K562 (cell line): Measurements from ENCODE around the gene RAB13. TPM values are rescaled to one million over a fixed set of nuclear protein-coding genes. Genes with fewer than 3 reads are reported as not detected.

Experiments
- ATAC-seq: fragments of 200-7000 bp; cut with Tn5 transposase; 3 replicates; pipeline ENCODE4 v1.9.1; 2020; ENCODE audit warnings: moderate library complexity
- BruUV-seq: library from RNA; stranded (reverse); fragments of 400-500 nt; replicated peaks from 2 replicates; lab custom pipeline; 2021; lab: Mats Ljungman, UMichigan
- CTCF ChIA-PET: fragments of 300-600 bp; formaldehyde crosslinking; extraction: SDS; loops from one replicate; lab custom pipeline; 2021; ENCODE audit warnings: low intra/inter-chr PET ratio; lab: Yijun Ruan, JAX
- POLR2A ChIA-PET: fragments of 300-600, 350-650 bp; sonication (Branson Sonifier 250); formaldehyde crosslinking; extraction: SDS; loops from one replicate; lab custom pipeline; 2021; ENCODE audit warnings: antibody characterized with exemption, inconsistent platforms; lab: Yijun Ruan, JAX
- DNase-seq, 4 experiments: peaks; one replicate each; pipeline versions ENCODE4 v3.0.0 to v3.0.0-alpha.2; 2011 to 2018; ENCODE audit warnings: low spot score in 3 of 4, mixed read lengths in 3 of 4; ENCODE audit errors: extremely low read depth in 1 of 4
- FAIRE-seq: peaks from 2 replicates; lab custom pipeline; 2011; peaks lifted over from hg19 to GRCh38; lab: Jason Lieb, UNC
- H2AFZ ChIP-seq: 2 replicates; pipeline ENCODE4 v1.6.0; 2011; ENCODE audit warnings: low read depth, low read length, control low read depth, inconsistent platforms
- H3K27ac ChIP-seq: fragments of 200-600 bp; 3 replicates; pipeline ENCODE4 v1.8.0; 2011; ENCODE audit warnings: low read depth, mild to moderate bottlenecking, control low read depth, inconsistent platforms, low read length, moderate library complexity, mixed read lengths; ENCODE audit errors: extremely low read depth
- H3K27me3 ChIP-seq, 2 experiments: fragments of 300-600 bp in 1 of 2; 2 replicates in 1 of 2; 3 replicates in 1 of 2; pipeline versions ENCODE4 v1.6.0 to v1.8.0; 2011; ENCODE audit warnings: inconsistent platforms in 2 of 2, low read length in 2 of 2, mild to moderate bottlenecking in 1 of 2, mixed read lengths in 1 of 2, moderate library complexity in 1 of 2; ENCODE audit not compliant: control insufficient read depth in 2 of 2, insufficient read depth in 2 of 2
- H3K36me3 ChIP-seq: fragments of 300-600 bp; 3 replicates; pipeline ENCODE4 v1.8.0; 2011; ENCODE audit warnings: mild to moderate bottlenecking, low read length, inconsistent platforms; ENCODE audit not compliant: control insufficient read depth, insufficient read depth
- H3K4me1 ChIP-seq, 2 experiments: fragments of 200-600 bp in 1 of 2; replicated peaks in 1 of 2; 2 replicates in 1 of 2; 3 replicates in 1 of 2; pipeline versions ENCODE4 v1.5.1 to v1.8.0; 2011; ENCODE audit warnings: inconsistent platforms in 2 of 2, low read length in 2 of 2, mild to moderate bottlenecking in 1 of 2, mixed read lengths in 1 of 2, moderate library complexity in 1 of 2; ENCODE audit not compliant: control insufficient read depth in 2 of 2, insufficient read depth in 2 of 2
- H3K4me2 ChIP-seq: 2 replicates; pipeline ENCODE4 v1.6.1; 2011; ENCODE audit warnings: low read length, control low read depth, inconsistent platforms, mixed read lengths; ENCODE audit not compliant: insufficient read depth
- H3K4me3 ChIP-seq: fragments of 200-600 bp; sonication (generic), shearing (Covaris generic); 2 replicates; pipeline ENCODE4 v1.5.1; 2016; ENCODE audit warnings: control low read depth, inconsistent platforms
- H3K79me2 ChIP-seq: fragments of 200-600 bp; 3 replicates; pipeline ENCODE4 v1.8.0; 2011; ENCODE audit warnings: low read length, inconsistent platforms; ENCODE audit not compliant: control insufficient read depth, insufficient read depth
- H3K9ac ChIP-seq, 2 experiments: 2 replicates each; pipeline versions ENCODE4 v1.6.0 to v1.6.1; 2011; ENCODE audit warnings: low read depth in 2 of 2, low read length in 2 of 2, control low read depth in 1 of 2, inconsistent platforms in 1 of 2, mild to moderate bottlenecking in 1 of 2, mixed read lengths in 1 of 2; ENCODE audit not compliant: insufficient read depth in 1 of 2
- H3K9me1 ChIP-seq: one replicate; pipeline ENCODE4 v1.6.0; 2011; ENCODE audit warnings: inconsistent platforms, mild to moderate bottlenecking, low read length, moderate library complexity; ENCODE audit not compliant: control insufficient read depth, insufficient read depth
- H3K9me3 ChIP-seq: replicated peaks from 2 replicates; pipeline ENCODE4 v1.5.1; 2011; ENCODE audit warnings: low read depth, low read length, inconsistent platforms; ENCODE audit not compliant: control insufficient read depth, insufficient read depth
- H4K20me1 ChIP-seq: replicated peaks from 2 replicates; pipeline ENCODE4 v1.6.1; 2011; ENCODE audit warnings: low read length, inconsistent platforms, mixed read lengths; ENCODE audit not compliant: control insufficient read depth, insufficient read depth
- CHD4 ChIP-seq: fragments of 200-600 bp; sonication (generic); IDR thresholded peaks from 3 replicates; pipeline ENCODE4 v1.6.1; 2012; ENCODE audit warnings: low read depth, mild to moderate bottlenecking, mixed read lengths, low read length, inconsistent platforms; ENCODE audit not compliant: insufficient read depth, insufficient replicate concordance, poor library complexity, severe bottlenecking
- ELF1 ChIP-seq: fragments of 200-800 bp; sonication (Bioruptor generic); IDR thresholded peaks from 2 replicates; pipeline ENCODE4 v1.6.1; 2016; ENCODE audit warnings: missing genetic modification characterization, missing compliant biosample characterization
- POLR2AphosphoS2 ChIP-seq: IDR thresholded peaks from 2 replicates; pipeline ENCODE4 v1.6.1; 2012; ENCODE audit warnings: low read length, improper control_type of control experiment
- SRSF3 ChIP-seq: fragments of 200-400 bp; formaldehyde crosslinking; IDR thresholded peaks from 2 replicates; pipeline ENCODE4 v1.6.1; 2016; ENCODE audit warnings: mild to moderate bottlenecking, low read length, moderate library complexity; ENCODE audit not compliant: insufficient read depth
- ZKSCAN1 ChIP-seq: fragments of 150-350 bp; IDR thresholded peaks from 2 replicates; pipeline ENCODE4 v1.6.1; 2016; ENCODE audit warnings: low read depth, low read length
- ZNF133 ChIP-seq: fragments of 250-450 bp; sonication (Bioruptor Pico); IDR thresholded peaks from 2 replicates; pipeline ENCODE4 v1.4.0; 2020; ENCODE audit warnings: mild to moderate bottlenecking
- ZNF239 ChIP-seq: fragments of 250-450 bp; sonication (Bioruptor Pico); IDR thresholded peaks from 2 replicates; pipeline ENCODE4 v1.4.0; 2020; ENCODE audit warnings: mild to moderate bottlenecking
- ZNF354B ChIP-seq: fragments of 250-450 bp; sonication (Bioruptor Pico); IDR thresholded peaks from 2 replicates; pipeline ENCODE4 v1.4.0; 2020
- WGBS: fragments of 100-300 bp; shearing (Covaris generic); methylation state at CpG from one replicate; pipeline ENCODE4 v1.1.6; 2016; ENCODE audit warnings: low coverage, mixed read lengths; ENCODE audit not compliant: insufficient coverage; ENCODE audit errors: missing lambda C conversion rate; 5-methylcytosine and 5-hydroxymethylcytosine counted together
- in situ Hi-C: fragments of 300-500 bp; cut with MboI; formaldehyde crosslinking; loops from 4 replicates; pipeline ENCODE4 v1.15.0; 2018; ENCODE audit warnings: inconsistent platforms, mixed read lengths
- intact Hi-C: fragments of 100-400 bp; cut with micrococcal nuclease; formaldehyde crosslinking; loops from 2 replicates; pipeline ENCODE4 v1.14.2; 2022
- polyA plus RNA-seq, 8 experiments: library from polyadenylated mRNA; depleted of rRNA in 4 of 8; stranded (reverse) in 5 of 8; unstranded in 3 of 8; fragments of >200 nt; fragmentation: Nextera tagmentation in 2 of 8; fragmentation: Illumina TruSeq in 1 of 8; extraction: Ambion mirVana in 2 of 8; extraction: Trizol in 1 of 8; gene quantifications; 2 replicates each; pipeline versions ENCODE4 v1.2.1 to v1.2.3, GENCODE V29; 2011 to 2014; ENCODE audit warnings: inconsistent platforms in 1 of 8, missing spikeins in 1 of 8
- total RNA-seq, 7 experiments: library from RNA; depleted of rRNA in 6 of 7; stranded (reverse); fragments of >200 nt in 6 of 7; fragmentation: Illumina TruSeq in 2 of 7; extraction: Trizol in 2 of 7; gene quantifications; 2 replicates each; pipeline versions ENCODE4 v1.2.1 to v1.2.3, GENCODE V29; 2011 to 2021; ENCODE audit warnings: low replicate concordance in 1 of 7
- TF ChIP-seq, protein P1 (sequence below): fragments of 250-450 bp; sonication (Bioruptor Pico); IDR thresholded peaks from 2 replicates; pipeline ENCODE4 v1.5.0; 2020; ENCODE audit warnings: mild to moderate bottlenecking
- TF ChIP-seq, protein P2 (sequence below), 2 experiments: fragments of 150-350 bp in 1 of 2; IDR thresholded peaks; 2 replicates each; pipeline ENCODE4 v1.6.1; 2012 to 2016; ENCODE audit warnings: low read depth in 2 of 2, low read length in 2 of 2, mild to moderate bottlenecking in 1 of 2, moderate library complexity in 1 of 2
- TF ChIP-seq, protein P3 (sequence below): fragments of 250-450 bp; sonication (Bioruptor Pico); IDR thresholded peaks from 2 replicates; pipeline ENCODE4 v1.4.0; 2020; ENCODE audit warnings: borderline replicate concordance

Gene RAB13
- total and polyA plus RNA-seq, 9 of the 15 experiments (the other 6 are each of a cell fraction or from before 2014, with no cell fraction given), result 22.3 to 100 (median 39.8) TPM

DNA sequence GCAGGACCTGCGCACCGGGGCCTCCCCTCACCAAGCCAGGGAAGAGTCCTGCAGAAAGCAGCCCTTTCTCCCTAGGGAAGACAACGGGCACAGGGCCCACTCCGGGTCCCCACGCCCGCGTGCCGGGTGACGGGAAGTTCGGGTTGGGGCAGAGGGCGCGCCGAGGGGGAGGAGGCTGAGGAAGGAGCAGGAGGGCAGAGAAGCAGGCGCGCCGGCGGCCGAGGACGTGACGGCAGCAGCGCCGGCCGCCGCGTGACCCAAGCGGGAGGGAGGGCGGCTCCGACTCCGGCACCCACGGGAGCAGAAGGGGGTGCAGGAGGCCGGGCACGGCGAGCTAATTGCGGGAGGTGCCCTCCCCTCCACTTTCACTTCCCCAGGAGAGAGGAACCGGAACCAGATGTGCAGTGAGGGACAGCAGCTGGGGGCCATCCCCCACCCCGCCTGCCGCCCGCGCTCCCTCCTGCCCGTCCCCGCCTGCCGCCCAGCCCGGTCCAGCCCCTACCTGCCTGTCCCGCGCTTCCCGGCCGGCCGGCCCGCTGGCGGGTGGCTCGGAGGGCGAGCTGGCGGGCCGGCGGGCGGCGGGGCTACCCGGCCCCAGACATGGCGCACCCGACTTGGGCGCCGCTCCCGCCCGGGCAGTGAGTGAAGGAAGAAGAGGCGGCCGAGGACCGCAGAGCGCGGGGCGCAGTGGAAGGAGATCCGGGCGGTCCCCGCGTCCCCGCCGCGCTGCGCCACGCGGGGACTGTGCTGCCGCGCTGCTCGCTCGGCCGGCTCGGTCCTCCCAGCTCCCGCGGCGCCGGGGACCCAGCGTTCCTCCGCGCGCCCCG lies 40.1 kb downstream of the RAB13 start (continued):
- TF ChIP-seq POLR2AphosphoS2 (0 out of 2 replicates have a peak, but pooled peaks have one; percentile 49), ZNF133 (CRISPR knock-in tag) (no peak), ZNF239 (CRISPR knock-in tag) (no peak)
- TF ChIP-seq, protein P1, sequence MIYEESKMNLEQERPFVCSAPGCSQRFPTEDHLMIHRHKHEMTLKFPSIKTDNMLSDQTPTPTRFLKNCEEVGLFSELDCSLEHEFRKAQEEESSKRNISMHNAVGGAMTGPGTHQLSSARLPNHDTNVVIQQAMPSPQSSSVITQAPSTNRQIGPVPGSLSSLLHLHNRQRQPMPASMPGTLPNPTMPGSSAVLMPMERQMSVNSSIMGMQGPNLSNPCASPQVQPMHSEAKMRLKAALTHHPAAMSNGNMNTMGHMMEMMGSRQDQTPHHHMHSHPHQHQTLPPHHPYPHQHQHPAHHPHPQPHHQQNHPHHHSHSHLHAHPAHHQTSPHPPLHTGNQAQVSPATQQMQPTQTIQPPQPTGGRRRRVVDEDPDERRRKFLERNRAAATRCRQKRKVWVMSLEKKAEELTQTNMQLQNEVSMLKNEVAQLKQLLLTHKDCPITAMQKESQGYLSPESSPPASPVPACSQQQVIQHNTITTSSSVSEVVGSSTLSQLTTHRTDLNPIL (CRISPR knock-in tag), result no peak

DNA sequence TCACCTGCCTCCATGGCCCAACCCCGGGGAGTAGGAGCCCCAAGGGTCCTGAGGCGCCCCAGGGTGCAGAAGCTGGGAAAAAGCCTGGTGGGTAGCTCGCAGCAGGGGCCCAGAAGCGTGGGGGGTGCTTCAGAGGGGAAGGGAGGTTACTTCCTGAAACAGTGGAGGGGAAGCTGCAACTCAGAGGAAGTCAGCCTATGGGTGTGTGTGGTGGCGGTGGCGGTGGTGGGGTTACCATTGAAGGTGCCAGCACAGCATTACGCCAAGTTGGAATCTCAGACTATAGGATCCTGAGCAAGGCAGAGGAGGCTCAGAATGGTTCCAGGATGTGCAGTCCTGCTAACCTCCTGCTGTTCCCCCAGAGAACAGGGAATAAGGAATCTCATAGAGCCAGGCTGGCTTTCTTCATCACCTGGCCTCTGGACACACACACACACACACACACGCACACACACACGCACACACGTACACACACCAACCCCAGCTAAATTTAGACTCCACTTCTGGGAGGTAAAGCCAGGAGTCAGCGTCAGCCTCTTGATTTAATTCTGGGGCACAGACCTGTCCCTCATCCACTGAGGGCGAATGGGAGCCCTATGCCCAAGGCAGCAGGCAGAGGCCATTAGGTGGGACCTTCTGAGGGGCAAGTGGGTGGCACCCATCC lies 40.9 kb downstream of the RAB13 start:
- DNase-seq (peak; percentile 50 to 77 (median 66)), FAIRE-seq (peak; percentile 90), ATAC-seq (peak; percentile 68)
- no TSS peak for BruUV-seq
- in situ Hi-C loops, result no loop called here
- Histone ChIP-seq H3K9ac (peak overlapping the region; percentile 88 to 99), H3K9me3 (no peaks in the 10 kb centered on the region), H3K79me2 (peaks cover 29% of the 10 kb centered on the region), H3K4me1 (peaks cover 12 to 32% of the 10 kb centered on the region in 2 experiments; a peak in 4 of 5 replicates), H3K4me3 (peak overlapping the region; percentile 99), H4K20me1 (no peaks in the 10 kb centered on the region), H3K9me1 (no peaks in the 10 kb centered on the region), H3K27ac (peak overlapping the region; percentile 85), H3K4me2 (peak overlapping the region; percentile 98), H2AFZ (peak overlapping the region; percentile 61; the same call in 1 of the 2 replicates), H3K27me3 (no peaks in the 10 kb centered on the region), H3K36me3 (peaks cover 69% of the 10 kb centered on the region)
- CTCF ChIA-PET, result interaction anchor here (0.9 to 1.8 kb wide), 2 partner anchors 41 to 124 kb away, joined by 6 to 7 read pairs; partner anchors contain the start of gene RAB13
- intact Hi-C loops, result loop anchor here (5.0 kb wide), 1 partner anchor 42 kb away; the partner anchor contains the start of gene RAB13
- POLR2A ChIA-PET, result interaction anchor here (0.6 to 5.5 kb wide), 17 partner anchors 11 to 302 kb away, joined by 3 to 39 read pairs (median 4); partner anchors contain the start of genes CREB3L4, CRTC2, GATAD2B and JTB
- 1% methylated on average over 12 of the region's 12 CpGs for WGBS
- peak; percentile 70; the same call in 1 of the 2 replicates for TF ChIP-seq ELF1 (tag)
- TF ChIP-seq, protein P2, sequence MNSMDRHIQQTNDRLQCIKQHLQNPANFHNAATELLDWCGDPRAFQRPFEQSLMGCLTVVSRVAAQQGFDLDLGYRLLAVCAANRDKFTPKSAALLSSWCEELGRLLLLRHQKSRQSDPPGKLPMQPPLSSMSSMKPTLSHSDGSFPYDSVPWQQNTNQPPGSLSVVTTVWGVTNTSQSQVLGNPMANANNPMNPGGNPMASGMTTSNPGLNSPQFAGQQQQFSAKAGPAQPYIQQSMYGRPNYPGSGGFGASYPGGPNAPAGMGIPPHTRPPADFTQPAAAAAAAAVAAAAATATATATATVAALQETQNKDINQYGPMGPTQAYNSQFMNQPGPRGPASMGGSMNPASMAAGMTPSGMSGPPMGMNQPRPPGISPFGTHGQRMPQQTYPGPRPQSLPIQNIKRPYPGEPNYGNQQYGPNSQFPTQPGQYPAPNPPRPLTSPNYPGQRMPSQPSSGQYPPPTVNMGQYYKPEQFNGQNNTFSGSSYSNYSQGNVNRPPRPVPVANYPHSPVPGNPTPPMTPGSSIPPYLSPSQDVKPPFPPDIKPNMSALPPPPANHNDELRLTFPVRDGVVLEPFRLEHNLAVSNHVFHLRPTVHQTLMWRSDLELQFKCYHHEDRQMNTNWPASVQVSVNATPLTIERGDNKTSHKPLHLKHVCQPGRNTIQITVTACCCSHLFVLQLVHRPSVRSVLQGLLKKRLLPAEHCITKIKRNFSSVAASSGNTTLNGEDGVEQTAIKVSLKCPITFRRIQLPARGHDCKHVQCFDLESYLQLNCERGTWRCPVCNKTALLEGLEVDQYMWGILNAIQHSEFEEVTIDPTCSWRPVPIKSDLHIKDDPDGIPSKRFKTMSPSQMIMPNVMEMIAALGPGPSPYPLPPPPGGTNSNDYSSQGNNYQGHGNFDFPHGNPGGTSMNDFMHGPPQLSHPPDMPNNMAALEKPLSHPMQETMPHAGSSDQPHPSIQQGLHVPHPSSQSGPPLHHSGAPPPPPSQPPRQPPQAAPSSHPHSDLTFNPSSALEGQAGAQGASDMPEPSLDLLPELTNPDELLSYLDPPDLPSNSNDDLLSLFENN (IDR thresholded peaks at IDR 0.05; ENCODE audit: low read depth in 2 of 2, low read length in 2 of 2), result no peak
- TF ChIP-seq, protein P3, sequence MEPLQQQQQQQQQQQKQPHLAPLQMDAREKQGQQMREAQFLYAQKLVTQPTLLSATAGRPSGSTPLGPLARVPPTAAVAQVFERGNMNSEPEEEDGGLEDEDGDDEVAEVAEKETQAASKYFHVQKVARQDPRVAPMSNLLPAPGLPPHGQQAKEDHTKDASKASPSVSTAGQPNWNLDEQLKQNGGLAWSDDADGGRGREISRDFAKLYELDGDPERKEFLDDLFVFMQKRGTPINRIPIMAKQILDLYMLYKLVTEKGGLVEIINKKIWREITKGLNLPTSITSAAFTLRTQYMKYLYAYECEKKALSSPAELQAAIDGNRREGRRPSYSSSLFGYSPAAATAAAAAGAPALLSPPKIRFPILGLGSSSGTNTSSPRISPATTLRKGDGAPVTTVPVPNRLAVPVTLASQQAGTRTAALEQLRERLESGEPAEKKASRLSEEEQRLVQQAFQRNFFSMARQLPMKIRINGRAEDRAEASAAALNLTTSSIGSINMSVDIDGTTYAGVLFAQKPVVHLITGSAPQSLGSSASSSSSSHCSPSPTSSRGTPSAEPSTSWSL (CRISPR knock-in tag), result no peak
- TF ChIP-seq SRSF3, result no peak
- no peak for TF ChIP-seq ZKSCAN1
- TF ChIP-seq ZNF354B (CRISPR knock-in tag), result no peak
- no peak for TF ChIP-seq CHD4
